H9 (cell line): Measurements from ENCODE around the gene NDUFS2. TPM values are rescaled to one million over a fixed set of nuclear protein-coding genes. Genes with fewer than 3 reads are reported as not detected.

Experiments used
- DNase-seq: peaks from one replicate; pipeline ENCODE4 v3.0.0-alpha.2; 2017
- H2AFZ ChIP-seq: one replicate; pipeline ENCODE4 v1.6.1; 2013; ENCODE audit warnings: mild to moderate bottlenecking, low read length, control low read depth, moderate library complexity
- H2AK5ac ChIP-seq: 2 replicates; pipeline ENCODE4 v1.6.1; 2013; ENCODE audit warnings: low read length, control low read depth, mixed read lengths; ENCODE audit not compliant: insufficient read length
- H2BK120ac ChIP-seq: one replicate; pipeline ENCODE4 v1.6.1; 2013; ENCODE audit warnings: low read depth, mild to moderate bottlenecking, low read length, control low read depth, inconsistent platforms; ENCODE audit not compliant: poor library complexity, severe bottlenecking
- H2BK12ac ChIP-seq: 2 replicates; pipeline ENCODE4 v1.6.1; 2013; ENCODE audit warnings: low read length, control low read depth, mixed read lengths, low read depth; ENCODE audit not compliant: insufficient read length
- H2BK15ac ChIP-seq: 2 replicates; pipeline ENCODE4 v1.6.1; 2013; ENCODE audit warnings: low read depth, low read length, control low read depth
- H2BK20ac ChIP-seq: one replicate; pipeline ENCODE4 v1.6.1; 2013; ENCODE audit warnings: low read depth, mild to moderate bottlenecking, low read length, control low read depth, inconsistent platforms; ENCODE audit not compliant: poor library complexity, severe bottlenecking
- H2BK5ac ChIP-seq: 2 replicates; pipeline ENCODE4 v1.6.1; 2013; ENCODE audit warnings: low read length, control low read depth, mixed read lengths; ENCODE audit not compliant: insufficient read length
- H3K14ac ChIP-seq: 2 replicates; pipeline ENCODE4 v1.6.1; 2013; ENCODE audit warnings: low read length, control low read depth; ENCODE audit not compliant: insufficient read depth
- H3K18ac ChIP-seq: 2 replicates; pipeline ENCODE4 v1.6.1; 2013; ENCODE audit warnings: low read depth, mild to moderate bottlenecking, mixed read lengths, low read length, control low read depth; ENCODE audit not compliant: insufficient read length
- H3K23ac ChIP-seq: 2 replicates; pipeline ENCODE4 v1.6.1; 2013; ENCODE audit warnings: low read length, control low read depth, mixed read lengths, low read depth; ENCODE audit not compliant: insufficient read length
- H3K23me2 ChIP-seq: 2 replicates; pipeline ENCODE4 v1.6.1; 2013; ENCODE audit warnings: low read depth, mild to moderate bottlenecking, mixed read lengths, low read length, control low read depth; ENCODE audit not compliant: insufficient read length, poor library complexity, severe bottlenecking
- H3K27ac ChIP-seq: 2 replicates; pipeline ENCODE4 v1.5.1; 2013; ENCODE audit warnings: low read length, control low read depth, mixed read lengths, low read depth; ENCODE audit not compliant: insufficient read length
- H3K27me3 ChIP-seq: 2 replicates; pipeline ENCODE4 v1.6.1; 2013; ENCODE audit warnings: low read length, control low read depth, inconsistent platforms; ENCODE audit not compliant: insufficient read depth
- H3K4ac ChIP-seq: 2 replicates; pipeline ENCODE4 v1.6.1; 2013; ENCODE audit warnings: low read depth, mild to moderate bottlenecking, control low read depth, inconsistent platforms, low read length, moderate library complexity
- H3K4me1 ChIP-seq: 2 replicates; pipeline ENCODE4 v1.6.1; 2013; ENCODE audit warnings: low read length, control low read depth, inconsistent platforms; ENCODE audit not compliant: insufficient read depth
- H3K4me2 ChIP-seq: 2 replicates; pipeline ENCODE4 v1.6.1; 2013; ENCODE audit warnings: low read length, control low read depth, mixed read lengths; ENCODE audit not compliant: insufficient read length, insufficient read depth
- H3K56ac ChIP-seq: 2 replicates; pipeline ENCODE4 v1.6.1; 2013; ENCODE audit warnings: low read depth, mild to moderate bottlenecking, mixed read lengths, low read length, control low read depth; ENCODE audit not compliant: insufficient read length
- H3K79me1 ChIP-seq: 2 replicates; pipeline ENCODE4 v1.6.1; 2013; ENCODE audit warnings: low read depth, mild to moderate bottlenecking, moderate library complexity, low read length, control low read depth, inconsistent platforms; ENCODE audit not compliant: insufficient read depth, poor library complexity, severe bottlenecking
- H3K79me2 ChIP-seq: 2 replicates; pipeline ENCODE4 v1.6.1; 2013; ENCODE audit warnings: low read length, control low read depth, inconsistent platforms; ENCODE audit not compliant: insufficient read depth
- H3K9ac ChIP-seq: 2 replicates; pipeline ENCODE4 v1.6.1; 2013; ENCODE audit warnings: low read length, control low read depth, mixed read lengths; ENCODE audit not compliant: insufficient read length; ENCODE audit errors: extremely low read depth
- H3K9me3 ChIP-seq: one replicate; pipeline ENCODE4 v1.6.1; 2013; ENCODE audit warnings: low read depth, low read length, inconsistent platforms; ENCODE audit not compliant: control insufficient read depth
- H3T11ph ChIP-seq: one replicate; pipeline ENCODE4 v1.6.1; 2013; ENCODE audit warnings: mild to moderate bottlenecking, low read length, control low read depth, inconsistent platforms
- H4K20me1 ChIP-seq: one replicate; pipeline ENCODE4 v1.6.1; 2013; ENCODE audit not compliant: control insufficient read depth, insufficient read length, insufficient read depth
- H4K5ac ChIP-seq: 2 replicates; pipeline ENCODE4 v1.6.1; 2013; ENCODE audit warnings: low read depth, mild to moderate bottlenecking, mixed read lengths, low read length, control low read depth; ENCODE audit not compliant: insufficient read length
- H4K8ac ChIP-seq: replicated peaks from 2 replicates; pipeline ENCODE4 v1.6.1; 2013; ENCODE audit warnings: low read length, control low read depth, mixed read lengths, low read depth; ENCODE audit not compliant: insufficient read length
- H4K91ac ChIP-seq: 2 replicates; pipeline ENCODE4 v1.6.1; 2013; ENCODE audit warnings: low read depth, mild to moderate bottlenecking, moderate library complexity, mixed read lengths, low read length, control low read depth; ENCODE audit not compliant: insufficient read length
- H3K27ac Mint-ChIP-seq, 3 experiments: 2 replicates in 2 of 3; 3 replicates in 1 of 3; pipeline ENCODE4 v1.8.0; 2020 to 2021; ENCODE audit warnings: mixed read lengths in 3 of 3, mild to moderate bottlenecking in 1 of 3, moderate library complexity in 1 of 3
- H3K27me3 Mint-ChIP-seq: 2 replicates; pipeline ENCODE4 v1.8.0; 2021; ENCODE audit warnings: low read depth, mild to moderate bottlenecking, moderate library complexity, mixed read lengths
- H3K36me3 Mint-ChIP-seq, 3 experiments: 2 replicates in 2 of 3; 3 replicates in 1 of 3; pipeline ENCODE4 v1.8.0; 2020 to 2021; ENCODE audit warnings: low read depth in 3 of 3, mixed read lengths in 3 of 3; ENCODE audit not compliant: insufficient read depth in 1 of 3
- H3K4me1 Mint-ChIP-seq, 2 experiments: 2 replicates each; pipeline ENCODE4 v1.8.0; 2020; ENCODE audit warnings: mixed read lengths in 2 of 2
- H3K4me3 Mint-ChIP-seq, 2 experiments: 2 replicates in 1 of 2; 3 replicates in 1 of 2; pipeline ENCODE4 v1.8.0; 2020 to 2021; ENCODE audit warnings: mild to moderate bottlenecking in 2 of 2, mixed read lengths in 2 of 2, moderate library complexity in 1 of 2
- H3K9me3 Mint-ChIP-seq, 2 experiments: 2 replicates in 1 of 2; 3 replicates in 1 of 2; pipeline ENCODE4 v1.8.0; 2020; ENCODE audit warnings: mild to moderate bottlenecking in 2 of 2, mixed read lengths in 2 of 2, moderate library complexity in 1 of 2
- WGBS: extraction: QIAGEN DNeasy Blood & Tissue Kit; methylation state at CpG from one replicate; pipeline ENCODE4 v1.1.7; 2013; ENCODE audit warnings: missing lambda C conversion rate, low lambda C conversion rate, mixed read lengths; ENCODE audit not compliant: insufficient read length; ENCODE audit errors: extremely low coverage; 5-methylcytosine and 5-hydroxymethylcytosine counted together
- total RNA-seq: library from RNA; stranded (reverse); gene quantifications from 2 replicates; pipeline ENCODE4 v1.2.1, GENCODE V29; 2021
- TF ChIP-seq, protein P1 (sequence below): fragments of 200-600 bp; sonication (generic); conservative IDR thresholded peaks from 3 replicates; pipeline ENCODE4 v1.8.0; 2021; ENCODE audit warnings: antibody characterized with exemption, mild to moderate bottlenecking

NDUFS2 gene
- total RNA-seq, 1 experiment from 2014 or later = 84.5 TPM

DNA sequence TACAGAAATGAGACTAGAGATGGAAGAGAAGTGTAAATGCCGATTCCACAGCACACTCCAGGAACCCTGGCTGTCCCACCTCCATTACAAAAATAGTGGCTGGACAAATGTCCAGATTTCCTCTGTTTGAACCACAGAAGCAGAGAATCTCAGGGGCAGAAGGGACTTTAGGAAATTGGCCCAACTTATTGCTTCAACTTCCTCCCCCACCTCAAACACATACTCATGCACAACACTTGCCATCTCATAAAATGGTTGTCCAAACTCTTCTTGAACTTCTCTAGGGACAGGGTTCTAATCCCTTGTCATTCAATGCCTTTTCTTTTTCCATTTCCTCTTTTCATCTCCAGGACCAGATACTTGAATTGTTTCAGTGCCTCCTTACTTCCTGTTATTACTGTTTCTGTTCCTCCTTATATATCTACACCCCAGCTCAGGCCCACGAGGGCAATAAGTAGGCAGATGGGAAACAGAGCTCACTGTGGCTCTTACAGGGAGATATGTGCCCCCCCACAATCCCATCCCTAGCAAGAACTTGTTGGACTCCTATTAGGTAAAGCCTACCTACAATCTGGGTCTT is 16.3 kb upstream of the NDUFS2 start:
- TF ChIP-seq, protein P1, sequence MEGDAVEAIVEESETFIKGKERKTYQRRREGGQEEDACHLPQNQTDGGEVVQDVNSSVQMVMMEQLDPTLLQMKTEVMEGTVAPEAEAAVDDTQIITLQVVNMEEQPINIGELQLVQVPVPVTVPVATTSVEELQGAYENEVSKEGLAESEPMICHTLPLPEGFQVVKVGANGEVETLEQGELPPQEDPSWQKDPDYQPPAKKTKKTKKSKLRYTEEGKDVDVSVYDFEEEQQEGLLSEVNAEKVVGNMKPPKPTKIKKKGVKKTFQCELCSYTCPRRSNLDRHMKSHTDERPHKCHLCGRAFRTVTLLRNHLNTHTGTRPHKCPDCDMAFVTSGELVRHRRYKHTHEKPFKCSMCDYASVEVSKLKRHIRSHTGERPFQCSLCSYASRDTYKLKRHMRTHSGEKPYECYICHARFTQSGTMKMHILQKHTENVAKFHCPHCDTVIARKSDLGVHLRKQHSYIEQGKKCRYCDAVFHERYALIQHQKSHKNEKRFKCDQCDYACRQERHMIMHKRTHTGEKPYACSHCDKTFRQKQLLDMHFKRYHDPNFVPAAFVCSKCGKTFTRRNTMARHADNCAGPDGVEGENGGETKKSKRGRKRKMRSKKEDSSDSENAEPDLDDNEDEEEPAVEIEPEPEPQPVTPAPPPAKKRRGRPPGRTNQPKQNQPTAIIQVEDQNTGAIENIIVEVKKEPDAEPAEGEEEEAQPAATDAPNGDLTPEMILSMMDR = no peak
- no peaks in the 10 kb centered on the region for H3K4me1 ChIP-seq
- H4K91ac ChIP-seq = no peak overlapping the region
- no peaks in the 10 kb centered on the region for H3K79me1 ChIP-seq
- H4K8ac ChIP-seq = no peak overlapping the region
- H4K20me1 ChIP-seq = peaks cover 3% of the 10 kb centered on the region
- no peak overlapping the region for H2AFZ ChIP-seq
- no peak overlapping the region for H2BK20ac ChIP-seq
- no peak overlapping the region for H3K18ac ChIP-seq
- Mint-ChIP-seq H3K9me3 (no peaks in the 10 kb centered on the region), H3K4me1 (peaks cover 4 to 10% of the 10 kb centered on the region in 2 experiments; a peak in 3 of 4 replicates), H3K4me3 (no peak overlapping the region), H3K27me3 (peaks cover 2% of the 10 kb centered on the region; the same call in 1 of the 2 replicates), H3K27ac (no peak overlapping the region; a peak in 1 of 7 replicates), H3K36me3 (no peaks in the 10 kb centered on the region; a peak in 1 of 7 replicates)
- no peak overlapping the region for H3T11ph ChIP-seq
- no peak overlapping the region for H3K23ac ChIP-seq
- no peaks in the 10 kb centered on the region for H3K79me2 ChIP-seq
- H3K9me3 ChIP-seq = no peaks in the 10 kb centered on the region
- no peaks in the 10 kb centered on the region for H3K23me2 ChIP-seq
- H2BK120ac ChIP-seq = no peak overlapping the region
- H3K4ac ChIP-seq = no peak overlapping the region
- H3K27ac ChIP-seq = no peak overlapping the region
- H2BK12ac ChIP-seq = no peak overlapping the region
- H3K4me2 ChIP-seq = no peak overlapping the region
- H2AK5ac ChIP-seq = no peak overlapping the region
- DNase-seq = no peak
- no peak overlapping the region for H4K5ac ChIP-seq
- H2BK5ac ChIP-seq = no peak overlapping the region
- WGBS = no CpG with 5 or more reads among the region's 2 CpGs
- no peak overlapping the region for H2BK15ac ChIP-seq
- H3K56ac ChIP-seq = no peak overlapping the region
- H3K27me3 ChIP-seq = no peaks in the 10 kb centered on the region
- H3K14ac ChIP-seq = no peak overlapping the region
- no peak overlapping the region for H3K9ac ChIP-seq
